ENCODE results near the gene MRC2.

Gene MRC2

DNA sequence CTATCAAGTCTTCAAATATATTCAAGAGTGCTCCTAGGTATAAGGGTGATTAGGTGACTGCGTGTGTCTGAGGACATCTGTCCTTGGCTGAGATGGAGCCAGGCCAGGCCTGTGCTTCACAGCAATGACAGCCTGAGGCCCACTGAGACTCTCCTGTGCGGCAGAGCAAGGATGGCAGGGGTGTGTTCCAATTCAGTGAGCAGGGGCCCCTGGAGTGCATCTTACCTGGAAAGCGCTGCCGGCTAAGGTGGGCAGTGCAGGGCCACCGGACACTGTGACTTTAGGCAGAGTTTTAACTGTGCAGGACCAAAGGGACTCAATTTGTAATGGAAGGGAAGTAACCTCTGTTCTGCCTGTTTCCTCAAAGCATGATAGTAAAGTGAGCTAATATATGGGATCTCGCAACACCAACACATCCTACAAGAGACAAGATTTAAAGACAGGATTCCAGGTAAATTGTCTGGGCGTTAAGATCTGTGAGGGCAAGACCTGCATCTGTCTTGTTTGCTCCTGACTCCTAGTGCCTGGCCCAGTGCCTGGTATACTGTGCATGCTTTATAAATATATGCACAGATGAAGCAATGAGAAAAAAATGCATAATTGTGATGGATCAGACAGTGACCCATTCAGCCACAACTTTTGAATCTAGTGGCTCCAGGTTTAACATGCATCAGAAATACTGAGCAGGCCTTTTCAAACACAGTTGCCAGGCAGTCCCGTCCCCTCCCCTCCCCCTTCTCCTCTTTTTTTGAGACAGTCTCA is 86.7 kb downstream of the MRC2 start:
- Histone ChIP-seq H3K27me3 (ENCODE audit: control insufficient read depth, insufficient read depth, low read length) (no peaks in the 10 kb centered on the region), H3K9ac (no peak overlapping the region), H3K79me2 (no peaks in the 10 kb centered on the region), H3K4me1 (peaks cover 42% of the 10 kb centered on the region), H3K4me3 (ENCODE audit: low read depth, low read length) (no peak overlapping the region), H3K27ac (no peak overlapping the region), H3K9me3 (ENCODE audit: control insufficient read depth, low read length) (no peaks in the 10 kb centered on the region), H3K36me3 (ENCODE audit: control insufficient read depth, insufficient read depth, low read length) (no peaks in the 10 kb centered on the region), H2AFZ (no peak overlapping the region), H3K4me2 (ENCODE audit: low read length) (no peak overlapping the region)
- TF ChIP-seq, protein P1, sequence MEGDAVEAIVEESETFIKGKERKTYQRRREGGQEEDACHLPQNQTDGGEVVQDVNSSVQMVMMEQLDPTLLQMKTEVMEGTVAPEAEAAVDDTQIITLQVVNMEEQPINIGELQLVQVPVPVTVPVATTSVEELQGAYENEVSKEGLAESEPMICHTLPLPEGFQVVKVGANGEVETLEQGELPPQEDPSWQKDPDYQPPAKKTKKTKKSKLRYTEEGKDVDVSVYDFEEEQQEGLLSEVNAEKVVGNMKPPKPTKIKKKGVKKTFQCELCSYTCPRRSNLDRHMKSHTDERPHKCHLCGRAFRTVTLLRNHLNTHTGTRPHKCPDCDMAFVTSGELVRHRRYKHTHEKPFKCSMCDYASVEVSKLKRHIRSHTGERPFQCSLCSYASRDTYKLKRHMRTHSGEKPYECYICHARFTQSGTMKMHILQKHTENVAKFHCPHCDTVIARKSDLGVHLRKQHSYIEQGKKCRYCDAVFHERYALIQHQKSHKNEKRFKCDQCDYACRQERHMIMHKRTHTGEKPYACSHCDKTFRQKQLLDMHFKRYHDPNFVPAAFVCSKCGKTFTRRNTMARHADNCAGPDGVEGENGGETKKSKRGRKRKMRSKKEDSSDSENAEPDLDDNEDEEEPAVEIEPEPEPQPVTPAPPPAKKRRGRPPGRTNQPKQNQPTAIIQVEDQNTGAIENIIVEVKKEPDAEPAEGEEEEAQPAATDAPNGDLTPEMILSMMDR (IDR thresholded peaks at IDR 0.05), result no peak

DNA sequence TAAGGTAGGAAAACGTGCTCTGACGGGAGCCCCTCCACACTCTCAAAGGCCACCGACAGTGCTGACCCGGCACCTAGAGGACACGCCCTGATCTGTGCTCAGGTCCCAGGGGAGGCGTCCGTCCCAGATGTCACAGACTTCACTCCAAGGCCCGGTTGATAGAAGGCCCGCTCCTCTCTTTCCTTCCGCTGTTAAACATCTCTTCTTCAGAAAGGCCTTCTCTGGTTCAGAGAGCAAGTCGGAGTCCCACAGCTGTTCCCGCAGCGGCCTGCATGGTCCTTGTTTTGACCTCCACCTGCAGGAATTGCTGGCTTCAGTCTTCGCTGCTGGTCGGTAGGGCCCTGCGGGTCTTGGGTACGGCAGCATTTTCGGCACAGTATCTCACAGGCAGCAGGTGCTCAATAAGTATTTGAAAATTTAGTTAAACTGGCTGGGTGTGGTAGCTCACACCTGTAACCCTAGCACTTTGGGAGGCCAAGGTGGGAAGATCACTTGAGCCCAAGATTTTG is 88.5 kb downstream of the MRC2 start:
- Histone ChIP-seq H3K36me3 (ENCODE audit: control insufficient read depth, insufficient read depth, low read length) (no peaks in the 10 kb centered on the region), H3K9ac (no peak overlapping the region), H3K4me2 (ENCODE audit: low read length) (no peak overlapping the region), H3K27me3 (ENCODE audit: control insufficient read depth, insufficient read depth, low read length) (no peaks in the 10 kb centered on the region), H3K4me3 (ENCODE audit: low read depth, low read length) (no peak overlapping the region), H3K9me3 (ENCODE audit: control insufficient read depth, low read length) (no peaks in the 10 kb centered on the region), H3K27ac (peak overlapping the region; percentile 22), H3K79me2 (no peaks in the 10 kb centered on the region), H3K4me1 (peaks cover 33% of the 10 kb centered on the region), H2AFZ (peak overlapping the region; percentile 19)
- TF ChIP-seq, protein P1 (IDR thresholded peaks at IDR 0.05), result no peak

DNA sequence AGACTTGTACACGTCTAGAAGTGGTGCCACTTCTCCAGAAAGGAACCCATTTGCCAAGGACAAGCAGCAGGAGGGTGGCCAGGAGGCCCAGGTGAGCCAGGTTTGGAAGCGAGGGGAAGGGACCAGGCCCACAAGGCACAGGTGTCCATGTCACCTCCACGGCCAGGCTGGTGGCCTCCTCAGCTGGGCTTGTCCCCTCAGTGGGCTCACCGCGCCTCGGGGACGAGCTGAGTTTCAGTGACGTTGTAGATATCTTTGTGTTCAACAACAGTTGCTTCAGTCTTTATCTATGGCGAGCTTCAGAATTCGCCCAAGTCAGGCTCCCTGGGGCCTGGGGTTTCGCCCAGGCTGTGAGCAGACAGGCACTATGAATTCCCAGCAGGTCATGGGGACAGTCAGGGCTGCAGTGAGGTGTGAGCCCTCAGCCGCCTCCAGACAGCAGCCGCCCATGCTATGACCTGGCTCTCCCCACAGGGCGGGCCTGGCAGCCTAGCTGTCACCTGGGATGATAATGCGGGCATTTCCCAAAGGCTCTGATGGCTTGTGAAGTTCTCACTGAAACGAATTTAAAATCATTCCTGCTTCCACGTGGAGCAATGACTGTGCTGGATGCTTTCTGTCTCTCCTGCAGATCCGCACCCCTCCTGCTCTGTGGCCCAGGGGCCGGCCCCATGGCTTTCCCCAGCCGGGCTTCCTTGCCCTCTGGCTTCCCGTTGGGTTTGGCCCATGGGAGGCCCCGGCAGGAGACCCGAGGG is 89.5 kb downstream of the MRC2 start:
- H3K9ac ChIP-seq, result no peak overlapping the region
- no peaks in the 10 kb centered on the region for H3K79me2 ChIP-seq
- peak overlapping the region; percentile 58 for H2AFZ ChIP-seq
- no peak overlapping the region for H3K4me3 ChIP-seq (ENCODE audit: low read depth, low read length)
- H3K27me3 ChIP-seq (ENCODE audit: control insufficient read depth, insufficient read depth, low read length), result no peaks in the 10 kb centered on the region
- H3K9me3 ChIP-seq (ENCODE audit: control insufficient read depth, low read length), result no peaks in the 10 kb centered on the region
- peak overlapping the region; percentile 95 for H3K27ac ChIP-seq
- no peak overlapping the region for H3K4me2 ChIP-seq (ENCODE audit: low read length)
- H3K36me3 ChIP-seq (ENCODE audit: control insufficient read depth, insufficient read depth, low read length), result no peaks in the 10 kb centered on the region
- H3K4me1 ChIP-seq, result peaks cover 31% of the 10 kb centered on the region
- TF ChIP-seq, protein P1 (IDR thresholded peaks at IDR 0.05), result no peak

DNA sequence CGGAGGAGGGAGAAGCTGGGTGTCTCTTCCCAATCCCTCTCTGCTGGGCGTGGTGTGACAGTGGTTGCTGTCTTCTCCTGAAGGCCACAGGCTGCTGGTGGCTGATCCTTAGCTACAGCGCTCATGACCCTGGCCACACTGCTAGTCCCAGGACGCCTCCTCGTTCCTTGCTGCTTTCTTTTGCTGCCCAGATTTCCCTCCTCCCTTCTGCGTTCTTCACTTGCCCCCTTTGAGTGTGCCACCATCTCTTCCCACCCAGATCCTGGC is 90.1 kb downstream of the MRC2 start:
- TF ChIP-seq, protein P1 (IDR thresholded peaks at IDR 0.05), result no peak
- Histone ChIP-seq H3K79me2 (no peaks in the 10 kb centered on the region), H3K4me1 (peaks cover 28% of the 10 kb centered on the region), H3K4me2 (ENCODE audit: low read length) (peak overlapping the region; percentile 52), H3K27me3 (ENCODE audit: control insufficient read depth, insufficient read depth, low read length) (no peaks in the 10 kb centered on the region), H3K36me3 (ENCODE audit: control insufficient read depth, insufficient read depth, low read length) (no peaks in the 10 kb centered on the region), H3K9ac (no peak overlapping the region), H2AFZ (peak overlapping the region; percentile 58), H3K4me3 (ENCODE audit: low read depth, low read length) (no peak overlapping the region), H3K9me3 (ENCODE audit: control insufficient read depth, low read length) (no peaks in the 10 kb centered on the region), H3K27ac (peak overlapping the region; percentile 95)
